Activated CD4-positive, alpha-beta T cell treated with anti-CD3 and anti-CD28 coated beads for 24 hours (primary cell): Measurements from ENCODE around the gene SKAP2.

Source experiments
- DNase-seq, 2 donors: peaks; one replicate each; pipeline ENCODE4 v3.0.0-alpha.2; 2020; ENCODE audit warnings: low read depth in 2 of 2

SKAP2 gene

DNA sequence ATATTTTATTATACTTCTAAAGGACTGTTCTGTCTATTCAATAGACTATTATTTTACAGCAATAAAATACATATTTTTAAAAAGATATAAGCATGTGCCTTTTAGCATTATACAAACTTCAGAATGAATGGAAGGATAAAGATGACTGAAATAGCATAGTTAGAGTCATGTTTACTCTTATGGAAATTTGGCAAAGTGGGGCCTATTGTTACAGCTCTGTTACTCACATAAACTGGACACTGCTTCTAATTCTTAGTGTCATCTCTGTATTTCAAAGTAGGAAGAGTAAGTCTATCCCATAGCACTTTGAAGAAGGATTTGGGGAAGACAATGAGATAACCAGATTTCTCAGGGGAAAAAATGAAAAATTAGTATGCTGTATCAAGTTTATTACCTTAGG is 168.2 kb downstream of the SKAP2 start:
- DNase-seq, result no peak

- DNase-seq, result no peak
These were observed 169.7 kb downstream of the SKAP2 start for GRCh38 chr7:26694713-26695112.

DNA sequence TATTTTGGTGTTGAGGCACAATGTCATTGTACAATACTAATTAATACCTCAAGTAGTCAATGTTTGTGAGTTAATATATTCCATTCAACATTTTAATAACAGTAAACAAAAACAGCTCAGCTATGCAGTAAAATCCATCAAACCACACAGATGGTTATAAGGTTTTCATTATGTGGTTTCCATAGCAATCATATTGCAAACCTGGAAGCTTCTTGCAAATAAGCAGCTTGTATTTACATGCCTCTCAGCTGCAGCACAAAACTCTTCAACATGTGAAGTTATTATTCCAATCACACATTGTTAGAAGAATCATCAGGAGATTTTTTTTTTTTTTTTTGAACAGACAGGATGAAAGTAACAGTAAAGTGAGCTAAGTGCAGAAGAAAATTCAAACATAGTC is 170.2 kb downstream of the SKAP2 start:
- no peak for DNase-seq

DNA sequence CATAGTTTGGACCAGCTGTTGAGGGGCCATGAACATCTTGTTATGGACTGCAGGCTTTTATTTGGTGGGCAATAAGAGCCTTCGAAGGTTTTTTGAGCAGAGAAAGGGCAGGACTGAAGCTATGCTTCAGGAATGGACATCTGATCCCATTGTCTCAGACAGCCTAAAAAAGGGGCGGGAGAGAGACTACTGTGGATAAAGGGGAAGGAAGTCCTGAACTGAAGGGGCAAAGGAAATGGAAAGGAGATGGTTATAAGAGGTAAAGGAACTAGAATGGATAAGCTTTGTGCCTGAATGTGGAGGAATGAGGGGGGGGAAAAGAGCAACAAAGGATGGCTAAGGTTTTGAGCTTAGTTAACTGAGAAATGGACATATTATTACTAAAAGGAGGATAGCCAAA is 172.5 kb downstream of the SKAP2 start:
- no peak for DNase-seq

DNA sequence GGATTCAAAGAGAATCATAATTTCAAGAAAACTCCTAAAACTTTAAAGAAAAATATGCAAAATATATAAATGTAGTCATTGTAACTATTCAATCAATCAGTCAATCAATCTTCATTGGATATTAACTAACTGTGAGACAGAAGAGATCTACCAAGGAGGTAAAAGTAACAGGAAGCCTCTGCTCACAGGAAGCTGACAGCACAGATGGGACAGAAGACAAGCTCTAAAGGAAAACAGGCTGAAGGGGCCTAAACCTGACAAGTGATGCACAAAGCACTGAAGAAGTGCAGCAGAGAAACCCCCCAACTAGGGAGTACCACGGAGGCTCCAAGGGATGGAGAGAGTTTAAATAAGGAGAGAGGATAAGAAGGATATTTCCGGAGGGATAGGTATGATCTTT is 173.0 kb downstream of the SKAP2 start:
- no peak for DNase-seq

- DNase-seq, result no peak
These were observed 174.1 kb downstream of the SKAP2 start for GRCh38 chr7:26690135-26690805.

DNA sequence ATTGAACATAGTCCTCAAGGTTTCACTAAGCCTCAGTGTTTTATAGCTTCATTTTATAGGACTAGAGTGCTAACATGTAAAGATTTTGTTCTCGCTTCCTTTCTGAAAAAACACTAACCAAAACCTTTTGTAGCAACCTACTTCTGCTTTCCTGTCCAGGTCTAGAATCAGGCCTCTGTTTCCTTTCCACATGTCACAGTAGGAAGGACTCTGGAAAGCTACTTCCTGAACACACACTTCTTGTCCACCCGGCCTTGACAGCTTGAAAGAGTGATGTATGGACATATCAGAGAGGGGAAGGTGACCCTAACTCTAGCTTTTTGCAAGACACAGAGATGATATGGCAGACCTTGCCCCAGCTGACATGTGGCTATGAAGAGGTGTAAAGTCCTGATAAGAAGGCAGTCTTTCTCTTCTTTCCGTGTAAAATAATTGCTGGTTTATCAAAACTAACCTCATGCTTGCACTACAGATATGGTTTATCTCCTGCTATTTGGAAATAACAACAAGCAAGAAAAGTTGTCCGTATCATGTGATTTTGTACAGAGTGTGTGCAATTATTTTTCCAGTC is 175.4 kb downstream of the SKAP2 start:
- no peak for DNase-seq

DNA sequence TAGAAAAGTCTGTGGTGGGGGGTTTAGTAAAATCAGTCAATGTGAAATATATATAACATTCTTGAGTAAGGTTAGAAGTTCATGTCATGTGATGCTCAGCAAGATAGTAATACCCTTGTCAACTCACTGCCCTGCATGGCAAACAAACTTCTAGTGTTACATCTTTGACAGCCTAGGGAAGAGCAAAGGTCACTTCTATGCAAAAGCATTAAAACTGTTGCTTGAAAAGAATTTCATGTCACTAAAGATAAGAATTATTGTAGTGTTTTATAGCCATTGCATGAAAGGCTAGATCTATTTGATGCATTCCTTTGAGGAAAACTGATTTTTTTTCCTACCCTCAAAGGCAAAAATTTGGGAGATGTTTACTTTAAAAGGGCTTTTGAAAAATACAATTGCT is 176.0 kb downstream of the SKAP2 start:
- DNase-seq, result no peak

DNA sequence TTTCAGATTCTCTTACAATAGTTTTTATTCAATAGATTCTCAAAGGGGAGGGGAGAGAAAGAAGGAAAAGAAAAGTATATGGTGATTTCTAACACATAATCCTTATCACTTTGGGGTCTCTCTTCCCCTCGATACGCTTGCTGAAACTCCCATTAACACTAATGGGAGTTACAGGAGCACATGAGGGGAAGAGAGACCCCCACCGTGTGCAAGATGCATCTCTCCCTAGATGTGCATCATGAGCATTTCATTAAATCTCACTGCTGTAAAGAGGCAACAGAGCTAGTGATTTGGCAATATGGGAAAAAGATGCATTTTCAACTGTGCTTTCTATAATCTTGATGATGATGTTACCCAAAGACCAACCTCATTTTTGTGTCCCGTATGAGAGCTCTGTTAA is 177.4 kb downstream of the SKAP2 start:
- DNase-seq, result no peak

GRCh38 chr7:26686448-26686981 is 177.9 kb downstream of the SKAP2 start:
- no peak for DNase-seq

GRCh38 chr7:26685606-26686005 is 178.8 kb downstream of the SKAP2 start:
- DNase-seq, result no peak

GRCh38 chr7:26684447-26684846 is 179.9 kb downstream of the SKAP2 start:
- no peak for DNase-seq

DNA sequence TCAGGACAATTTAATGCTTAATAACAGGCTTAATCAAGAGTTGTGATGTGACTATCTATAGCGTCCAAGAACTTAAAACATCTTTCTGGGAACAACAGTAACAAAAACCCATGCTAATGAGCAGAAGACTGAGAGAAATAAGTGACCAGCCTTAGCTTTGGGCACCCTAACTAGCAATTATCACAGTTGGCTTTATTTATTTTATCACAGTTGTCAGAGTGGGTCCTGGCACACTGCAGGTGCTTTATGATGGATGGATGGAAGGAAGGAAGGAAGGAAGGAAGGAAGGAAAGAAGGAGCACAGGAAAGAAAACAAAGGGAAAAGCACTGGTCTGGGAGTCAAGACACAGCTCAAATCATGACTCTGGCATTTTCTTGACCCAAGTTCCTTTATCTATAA is 181.1 kb downstream of the SKAP2 start:
- DNase-seq, result no peak

GRCh38 chr7:26681819-26682418 is 182.5 kb downstream of the SKAP2 start:
- DNase-seq, result no peak

GRCh38 chr7:26680587-26680986 is 183.8 kb downstream of the SKAP2 start:
- DNase-seq, result no peak

DNA sequence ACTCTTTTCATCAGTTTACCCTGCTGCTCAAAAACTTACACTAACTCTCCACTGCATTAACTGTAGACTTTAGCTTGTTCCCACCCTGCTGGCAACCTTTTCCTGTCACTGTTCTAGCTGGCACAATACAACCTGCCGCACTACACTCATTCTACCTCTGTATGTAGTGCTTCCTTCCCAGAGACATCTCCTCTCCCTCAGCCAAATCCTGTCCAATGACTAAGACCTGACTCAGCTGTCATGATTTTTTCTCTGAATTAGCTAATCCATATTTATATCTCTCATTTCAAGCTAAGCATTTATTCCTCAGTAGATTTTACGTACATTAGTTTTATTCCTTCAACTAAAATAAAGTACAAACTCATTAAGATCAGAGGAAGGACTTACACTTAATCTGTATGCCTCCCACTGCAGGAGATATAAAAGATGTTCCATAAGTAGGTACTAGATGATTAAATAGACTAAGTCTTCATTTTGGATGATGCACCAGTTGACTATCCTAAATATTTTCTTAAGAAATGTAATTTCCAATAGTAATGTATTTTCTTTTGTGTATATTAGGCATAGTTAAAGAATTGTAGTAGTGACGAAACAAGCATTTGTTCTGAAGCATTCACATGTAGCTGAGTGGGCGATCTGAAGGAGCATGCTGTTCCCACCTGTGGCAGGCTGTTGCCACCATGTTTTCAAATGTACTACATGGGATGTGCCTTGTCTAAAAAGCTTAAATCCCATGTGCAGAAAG is 189.1 kb downstream of the SKAP2 start:
- DNase-seq, result no peak

- no peak for DNase-seq
These were observed 190.5 kb downstream of the SKAP2 start for GRCh38 chr7:26673858-26674257.

- no peak for DNase-seq
These were observed 191.1 kb downstream of the SKAP2 start for GRCh38 chr7:26673271-26673670.

DNA sequence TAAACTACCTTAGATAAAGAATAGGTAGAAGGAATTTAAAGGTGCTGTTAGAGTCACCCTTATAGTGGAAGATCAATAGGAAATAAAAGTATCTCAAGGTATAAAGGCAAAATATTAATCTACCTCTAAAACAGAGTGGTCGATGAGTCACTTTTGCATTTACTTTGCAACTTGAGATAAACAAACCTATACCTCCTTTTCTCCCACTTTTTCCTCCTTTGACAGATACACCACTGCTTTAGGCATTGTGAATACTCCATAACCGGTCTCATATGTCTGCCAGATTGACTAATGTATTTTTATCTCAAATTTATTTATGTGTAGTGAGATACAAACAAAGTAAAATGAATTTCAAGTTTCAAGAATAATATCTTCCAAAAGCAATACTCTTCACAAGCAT is 193.5 kb downstream of the SKAP2 start:
- DNase-seq, result no peak

DNA sequence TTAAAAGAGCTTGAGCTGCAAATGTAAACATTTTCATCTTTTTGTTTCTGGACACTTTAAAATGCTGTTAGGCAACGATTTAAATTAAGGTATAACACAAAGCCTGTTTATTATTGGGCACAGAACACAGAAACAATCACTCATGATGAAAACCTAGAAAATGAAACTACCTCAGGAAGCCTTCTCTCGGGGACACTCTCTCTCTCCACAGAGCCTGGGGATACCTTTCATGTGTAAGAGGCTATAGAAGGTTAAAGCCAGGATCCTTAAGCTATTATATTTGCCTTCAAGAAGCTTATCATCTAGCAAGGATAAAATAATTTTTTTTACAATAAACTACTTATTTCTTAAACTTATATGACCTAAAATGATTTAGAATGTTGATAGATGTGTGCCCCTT is 194.1 kb downstream of the SKAP2 start:
- no peak for DNase-seq

- DNase-seq, result no peak
These were observed 195.6 kb downstream of the SKAP2 start for GRCh38 chr7:26668821-26669220.

- DNase-seq, result peak; percentile 15 to 33
These were observed 196.8 kb downstream of the SKAP2 start for GRCh38 chr7:26667514-26668133.
